CD14-positive monocyte (primary cell): Measurements from ENCODE around the gene GPRC5B. TPM values are rescaled to one million over a fixed set of nuclear protein-coding genes. Genes with fewer than 3 reads are reported as not detected.

Experiments used
- DNase-seq, 3 donors: peaks; one replicate each; pipeline ENCODE4 v3.0.0-alpha.2; 2011 to 2022
- H2AFZ ChIP-seq: 2 replicates; pipeline ENCODE4 v1.6.0; 2012; ENCODE audit warnings: mild to moderate bottlenecking, low read depth, low read length, inconsistent platforms; ENCODE audit not compliant: insufficient read depth, poor library complexity, severe bottlenecking
- H3K27ac ChIP-seq, 2 donors: 1 replicate in 1 of 2; 2 replicates in 1 of 2; pipeline ENCODE4 v1.5.1; 2012 to 2013; ENCODE audit warnings: low read length in 2 of 2, control low read depth in 1 of 2, inconsistent platforms in 1 of 2, low read depth in 1 of 2, mild to moderate bottlenecking in 1 of 2
- H3K27me3 ChIP-seq, 2 donors: one replicate each; pipeline versions ENCODE4 v1.6.0 to v1.6.1; 2011 to 2013; ENCODE audit warnings: low read length in 2 of 2; ENCODE audit not compliant: control insufficient read depth in 2 of 2, insufficient read depth in 2 of 2
- H3K36me3 ChIP-seq, 2 donors: replicated peaks in 1 of 2; 1 replicate in 1 of 2; 2 replicates in 1 of 2; pipeline versions ENCODE4 v1.5.1 to v1.6.1; 2012 to 2013; ENCODE audit warnings: low read length in 2 of 2, control low read depth in 1 of 2, inconsistent platforms in 1 of 2, mild to moderate bottlenecking in 1 of 2; ENCODE audit not compliant: insufficient read depth in 2 of 2, control insufficient read depth in 1 of 2
- H3K4me1 ChIP-seq, 2 donors: 1 replicate in 1 of 2; 2 replicates in 1 of 2; pipeline versions ENCODE4 v1.5.1 to v1.6.1; 2012 to 2013; ENCODE audit warnings: low read length in 2 of 2, control low read depth in 1 of 2, inconsistent platforms in 1 of 2, mild to moderate bottlenecking in 1 of 2, moderate library complexity in 1 of 2; ENCODE audit not compliant: insufficient read depth in 2 of 2, control insufficient read depth in 1 of 2
- H3K4me2 ChIP-seq: replicated peaks from 2 replicates; pipeline ENCODE3; 2012; ENCODE audit warnings: low read length, moderate library complexity, mild to moderate bottlenecking; ENCODE audit not compliant: poor library complexity, severe bottlenecking; ENCODE audit errors: extremely low read depth
- H3K4me3 ChIP-seq, 3 experiments: fragments of 200-600 bp in 1 of 3; sonication (generic) in 1 of 3; replicated peaks in 1 of 3; 1 replicate in 2 of 3; 2 replicates in 1 of 3; pipeline ENCODE4 v1.5.1; 2011 to 2013; ENCODE audit warnings: low read length in 3 of 3, mild to moderate bottlenecking in 3 of 3, control low read depth in 2 of 3, low read depth in 2 of 3, inconsistent platforms in 1 of 3, moderate library complexity in 1 of 3
- H3K79me2 ChIP-seq: 2 replicates; pipeline ENCODE4 v1.6.0; 2012; ENCODE audit warnings: mild to moderate bottlenecking, control low read depth, inconsistent platforms, low read length, moderate library complexity; ENCODE audit not compliant: insufficient read depth
- H3K9ac ChIP-seq: 2 replicates; pipeline ENCODE4 v1.6.0; 2017; ENCODE audit warnings: low read length, mild to moderate bottlenecking; ENCODE audit not compliant: insufficient read depth, poor library complexity, severe bottlenecking
- H3K9me3 ChIP-seq, 2 donors: replicated peaks in 1 of 2; 1 replicate in 1 of 2; 2 replicates in 1 of 2; pipeline versions ENCODE4 v1.5.1 to v1.6.1; 2012 to 2013; ENCODE audit warnings: low read length in 2 of 2, control low read depth in 1 of 2; ENCODE audit not compliant: control insufficient read depth in 1 of 2, insufficient read depth in 1 of 2
- H4K20me1 ChIP-seq: 2 replicates; pipeline ENCODE4 v1.6.0; 2012; ENCODE audit warnings: mild to moderate bottlenecking, low read length, control low read depth, moderate library complexity; ENCODE audit not compliant: insufficient read depth
- H3K27ac Mint-ChIP-seq, 7 donors: one replicate each; pipeline ENCODE4 v1.8.0; 2020; ENCODE audit warnings: mild to moderate bottlenecking in 7 of 7, mixed read lengths in 7 of 7, moderate library complexity in 6 of 7, inconsistent platforms in 2 of 7
- H3K27me3 Mint-ChIP-seq, 3 donors: one replicate each; pipeline ENCODE4 v1.8.0; 2021 to 2022; ENCODE audit warnings: low read depth in 3 of 3, mild to moderate bottlenecking in 3 of 3, mixed read lengths in 3 of 3, moderate library complexity in 3 of 3, inconsistent platforms in 1 of 3
- H3K36me3 Mint-ChIP-seq, 2 donors: one replicate each; pipeline ENCODE4 v1.8.0; 2020; ENCODE audit warnings: mixed read lengths in 2 of 2, inconsistent platforms in 1 of 2, mild to moderate bottlenecking in 1 of 2
- H3K4me1 Mint-ChIP-seq: one replicate; pipeline ENCODE4 v1.8.0; 2020; ENCODE audit warnings: mild to moderate bottlenecking, mixed read lengths
- H3K4me3 Mint-ChIP-seq, 2 donors: one replicate each; pipeline ENCODE4 v1.8.0; 2020; ENCODE audit warnings: mild to moderate bottlenecking in 2 of 2, mixed read lengths in 2 of 2, moderate library complexity in 1 of 2
- H3K9me3 Mint-ChIP-seq, 7 donors: one replicate each; pipeline ENCODE4 v1.8.0; 2020 to 2022; ENCODE audit warnings: mixed read lengths in 7 of 7, mild to moderate bottlenecking in 6 of 7, moderate library complexity in 6 of 7, inconsistent platforms in 2 of 7
- WGBS: methylation state at CpG from one replicate; pipeline ENCODE4 v1.1.5; 2013; ENCODE audit warnings: missing lambda C conversion rate; ENCODE audit not compliant: insufficient coverage; 5-methylcytosine and 5-hydroxymethylcytosine counted together
- intact Hi-C, 2 donors: fragments of 100-400 bp; cut with micrococcal nuclease; formaldehyde crosslinking; loops; one replicate each; pipeline versions ENCODE4 v1.15.0 to v1.15.1; 2023
- polyA plus RNA-seq, 3 donors: library from polyadenylated mRNA; depleted of rRNA in 1 of 3; unstranded in 2 of 3; stranded (reverse) in 1 of 3; fragments of 300-500 nt in 2 of 3; fragments of >200 nt in 1 of 3; fragmentation: Illumina TruSeq in 2 of 3; gene quantifications; 1 replicate in 2 of 3; 2 replicates in 1 of 3; pipeline ENCODE4 v1.2.3, GENCODE V29; 2012 to 2021
- TF ChIP-seq, protein P1 (sequence below): fragments of 200-600 bp; IDR thresholded peaks from one replicate; pipeline ENCODE4 v1.8.0; 2022; ENCODE audit warnings: antibody characterized with exemption, mild to moderate bottlenecking

GPRC5B gene
- polyA plus RNA-seq, 3 donors, result 0.06 to 0.24 TPM; not detected in 1

- Histone ChIP-seq H3K9me3 (no peaks in the 10 kb centered on the region), H3K79me2 (no peaks in the 10 kb centered on the region), H3K36me3 (no peaks in the 10 kb centered on the region), H2AFZ (no peak overlapping the region), H3K27me3 (no peaks in the 10 kb centered on the region), H3K4me1 (no peaks in the 10 kb centered on the region), H3K9ac (no peak overlapping the region), H3K27ac (no peak overlapping the region), H3K4me2 (no peak overlapping the region), H3K4me3 (no peak overlapping the region), H4K20me1 (no peaks in the 10 kb centered on the region)
- TF ChIP-seq, protein P1, sequence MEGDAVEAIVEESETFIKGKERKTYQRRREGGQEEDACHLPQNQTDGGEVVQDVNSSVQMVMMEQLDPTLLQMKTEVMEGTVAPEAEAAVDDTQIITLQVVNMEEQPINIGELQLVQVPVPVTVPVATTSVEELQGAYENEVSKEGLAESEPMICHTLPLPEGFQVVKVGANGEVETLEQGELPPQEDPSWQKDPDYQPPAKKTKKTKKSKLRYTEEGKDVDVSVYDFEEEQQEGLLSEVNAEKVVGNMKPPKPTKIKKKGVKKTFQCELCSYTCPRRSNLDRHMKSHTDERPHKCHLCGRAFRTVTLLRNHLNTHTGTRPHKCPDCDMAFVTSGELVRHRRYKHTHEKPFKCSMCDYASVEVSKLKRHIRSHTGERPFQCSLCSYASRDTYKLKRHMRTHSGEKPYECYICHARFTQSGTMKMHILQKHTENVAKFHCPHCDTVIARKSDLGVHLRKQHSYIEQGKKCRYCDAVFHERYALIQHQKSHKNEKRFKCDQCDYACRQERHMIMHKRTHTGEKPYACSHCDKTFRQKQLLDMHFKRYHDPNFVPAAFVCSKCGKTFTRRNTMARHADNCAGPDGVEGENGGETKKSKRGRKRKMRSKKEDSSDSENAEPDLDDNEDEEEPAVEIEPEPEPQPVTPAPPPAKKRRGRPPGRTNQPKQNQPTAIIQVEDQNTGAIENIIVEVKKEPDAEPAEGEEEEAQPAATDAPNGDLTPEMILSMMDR, result no peak
- no peak overlapping the region for H3K4me3 Mint-ChIP-seq
- no peaks in the 10 kb centered on the region for H3K9me3 Mint-ChIP-seq
- peaks cover 1 to 2% (median 2%) of the 10 kb centered on the region in 3 donors for H3K27me3 Mint-ChIP-seq
- intact Hi-C loops, result no loop called here
- H3K27ac Mint-ChIP-seq, result no peak overlapping the region
- WGBS, result 95% methylated on average over 10 of the region's 21 CpGs
- no peaks in the 10 kb centered on the region for H3K4me1 Mint-ChIP-seq
- H3K36me3 Mint-ChIP-seq, result no peaks in the 10 kb centered on the region
- no peak for DNase-seq
Observed at GRCh38 chr16:19860166-19861041, 24.2 kb downstream of the GPRC5B start.

DNA sequence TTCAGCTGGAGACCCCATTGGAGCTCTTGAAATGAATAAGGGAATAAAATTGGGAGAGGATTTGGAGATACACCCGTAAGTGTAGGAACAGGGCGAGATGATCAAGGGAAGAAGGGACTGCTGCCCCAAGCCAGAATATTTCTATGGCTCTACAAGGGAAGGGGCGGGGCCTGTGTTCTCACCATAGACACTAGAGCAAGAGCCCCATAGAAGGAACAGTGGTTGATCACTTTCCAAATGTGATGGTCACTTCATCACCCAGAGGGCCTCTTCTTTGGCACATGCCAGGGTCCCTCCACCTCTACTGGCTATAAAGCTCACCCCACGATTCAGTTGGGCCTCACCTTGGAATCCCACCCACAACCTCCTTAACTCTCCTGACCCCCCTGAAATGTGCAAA lies 25.0 kb downstream of the GPRC5B start:
- TF ChIP-seq, protein P1, result no peak

More for the DNA sequence above, 25.0 kb downstream of the GPRC5B start:
- no peak overlapping the region for H3K9ac ChIP-seq
- no peaks in the 10 kb centered on the region for H3K27me3 ChIP-seq
- H3K79me2 ChIP-seq, result no peaks in the 10 kb centered on the region
- Mint-ChIP-seq H3K27ac (no peak overlapping the region), H3K27me3 (peaks cover 1 to 2% (median 2%) of the 10 kb centered on the region in 3 donors), H3K4me1 (no peaks in the 10 kb centered on the region), H3K36me3 (no peaks in the 10 kb centered on the region), H3K4me3 (no peak overlapping the region), H3K9me3 (no peaks in the 10 kb centered on the region)
- DNase-seq, result no peak
- H3K27ac ChIP-seq, result no peak overlapping the region
- H3K4me1 ChIP-seq, result no peaks in the 10 kb centered on the region
- H3K36me3 ChIP-seq, result no peaks in the 10 kb centered on the region
- H3K4me3 ChIP-seq, result no peak overlapping the region
- intact Hi-C loops, result no loop called here
- no peak overlapping the region for H3K4me2 ChIP-seq
- H4K20me1 ChIP-seq, result no peaks in the 10 kb centered on the region
- H3K9me3 ChIP-seq, result no peaks in the 10 kb centered on the region
- H2AFZ ChIP-seq, result no peak overlapping the region
- 98% methylated on average over 4 of the region's 4 CpGs for WGBS
